RWPE2 (cell line): Measurements from ENCODE around the gene MARK4.

Source experiments
- ATAC-seq: fragments of 200-7000 bp; cut with Tn5 transposase; 3 replicates; pipeline ENCODE4 v1.9.1; 2021; ENCODE audit warnings: low read depth
- DNase-seq: peaks from one replicate; pipeline ENCODE4 v3.0.0-alpha.2; 2020; ENCODE audit warnings: low spot score
- H3K27ac ChIP-seq: fragments of 450-650 bp; 2 replicates; pipeline ENCODE4 v1.5.1; 2017; ENCODE audit warnings: mild to moderate bottlenecking; ENCODE audit not compliant: poor library complexity, severe bottlenecking
- H3K27me3 ChIP-seq: fragments of 250-450 bp; sonication (Bioruptor Pico); 2 replicates; pipeline ENCODE4 v1.5.1; 2021; ENCODE audit warnings: mild to moderate bottlenecking, moderate library complexity; ENCODE audit not compliant: insufficient read depth, poor library complexity, severe bottlenecking
- H3K36me3 ChIP-seq: fragments of 250-450 bp; sonication (Bioruptor Pico); 2 replicates; pipeline ENCODE4 v1.5.1; 2020; ENCODE audit warnings: low read depth, mild to moderate bottlenecking, moderate library complexity
- H3K4me1 ChIP-seq: fragments of 250-450 bp; sonication (Bioruptor Pico); 2 replicates; pipeline ENCODE4 v1.5.1; 2021; ENCODE audit warnings: mild to moderate bottlenecking, moderate library complexity; ENCODE audit not compliant: insufficient read depth, poor library complexity, severe bottlenecking
- H3K4me3 ChIP-seq: fragments of 250-450 bp; sonication (Bioruptor Pico); 2 replicates; pipeline ENCODE4 v1.5.1; 2021; ENCODE audit warnings: mild to moderate bottlenecking, moderate library complexity; ENCODE audit not compliant: severe bottlenecking
- H3K9me3 ChIP-seq: fragments of 250-450 bp; sonication (Bioruptor Pico); 2 replicates; pipeline ENCODE4 v1.5.1; 2021; ENCODE audit warnings: mild to moderate bottlenecking, moderate library complexity; ENCODE audit not compliant: severe bottlenecking
- TF ChIP-seq, protein P1 (sequence below): fragments of 450-650 bp; IDR thresholded peaks from one replicate; pipeline ENCODE4 v1.5.1; 2017; ENCODE audit warnings: mild to moderate bottlenecking, moderate library complexity; ENCODE audit not compliant: poor library complexity, severe bottlenecking

MARK4 gene

DNA sequence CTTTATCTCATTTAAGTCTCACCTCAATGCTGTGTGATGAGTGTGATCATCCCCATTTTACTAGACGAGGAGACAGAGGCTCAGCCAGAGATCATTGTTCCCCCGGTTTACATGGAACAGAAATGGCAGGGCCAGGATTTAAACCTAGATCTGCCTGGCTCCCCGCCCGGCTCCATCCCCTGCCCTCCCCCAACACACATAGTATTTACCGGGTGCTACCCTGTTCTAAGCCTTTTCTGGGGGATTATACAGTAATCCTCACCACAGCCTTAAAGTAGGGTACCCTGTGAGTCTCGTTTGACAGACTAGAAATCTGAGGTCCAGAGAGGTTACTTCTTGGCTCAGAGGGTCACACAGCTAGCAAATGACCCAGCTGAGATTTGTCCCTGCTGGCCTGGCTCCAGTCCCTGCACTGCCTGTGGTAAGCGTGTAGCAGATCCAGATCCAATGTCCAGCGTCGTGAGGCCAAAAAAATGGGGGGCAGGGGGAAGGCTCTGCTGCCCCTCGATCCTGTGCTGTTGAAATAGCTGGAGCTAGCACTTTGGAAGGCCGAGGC lies 85.7 kb downstream of the MARK4 start:
- TF ChIP-seq, protein P1, sequence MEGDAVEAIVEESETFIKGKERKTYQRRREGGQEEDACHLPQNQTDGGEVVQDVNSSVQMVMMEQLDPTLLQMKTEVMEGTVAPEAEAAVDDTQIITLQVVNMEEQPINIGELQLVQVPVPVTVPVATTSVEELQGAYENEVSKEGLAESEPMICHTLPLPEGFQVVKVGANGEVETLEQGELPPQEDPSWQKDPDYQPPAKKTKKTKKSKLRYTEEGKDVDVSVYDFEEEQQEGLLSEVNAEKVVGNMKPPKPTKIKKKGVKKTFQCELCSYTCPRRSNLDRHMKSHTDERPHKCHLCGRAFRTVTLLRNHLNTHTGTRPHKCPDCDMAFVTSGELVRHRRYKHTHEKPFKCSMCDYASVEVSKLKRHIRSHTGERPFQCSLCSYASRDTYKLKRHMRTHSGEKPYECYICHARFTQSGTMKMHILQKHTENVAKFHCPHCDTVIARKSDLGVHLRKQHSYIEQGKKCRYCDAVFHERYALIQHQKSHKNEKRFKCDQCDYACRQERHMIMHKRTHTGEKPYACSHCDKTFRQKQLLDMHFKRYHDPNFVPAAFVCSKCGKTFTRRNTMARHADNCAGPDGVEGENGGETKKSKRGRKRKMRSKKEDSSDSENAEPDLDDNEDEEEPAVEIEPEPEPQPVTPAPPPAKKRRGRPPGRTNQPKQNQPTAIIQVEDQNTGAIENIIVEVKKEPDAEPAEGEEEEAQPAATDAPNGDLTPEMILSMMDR, result no peak
- no peak for ATAC-seq
- H3K36me3 ChIP-seq, result no peaks in the 10 kb centered on the region
- DNase-seq, result no peak
- H3K9me3 ChIP-seq, result no peaks in the 10 kb centered on the region
- H3K4me1 ChIP-seq, result no peaks in the 10 kb centered on the region
- H3K4me3 ChIP-seq, result no peak overlapping the region
- H3K27ac ChIP-seq, result no peak overlapping the region
- H3K27me3 ChIP-seq, result no peaks in the 10 kb centered on the region

DNA sequence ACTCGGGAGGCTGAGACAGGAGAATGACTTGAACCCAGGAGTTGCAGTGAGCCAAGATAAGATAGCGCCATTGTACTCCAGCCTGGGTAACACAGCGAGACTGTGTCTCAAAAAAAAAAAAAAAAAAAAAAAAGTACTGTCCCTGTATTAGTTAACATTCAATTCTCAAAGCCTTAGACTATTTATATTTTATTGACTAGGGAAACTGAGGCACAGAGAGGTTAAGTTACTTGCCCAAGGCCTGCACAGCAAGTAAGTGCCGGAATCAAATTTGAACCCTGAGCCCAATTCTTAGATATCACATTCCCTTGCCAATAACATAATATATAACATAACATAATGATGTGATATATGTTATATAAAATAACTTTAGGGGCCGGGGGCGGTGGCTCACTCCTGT lies 88.6 kb downstream of the MARK4 start:
- no peak for DNase-seq
- no peak overlapping the region for H3K4me3 ChIP-seq
- TF ChIP-seq, protein P1, result no peak
- peaks cover 3% of the 10 kb centered on the region for H3K4me1 ChIP-seq
- no peak overlapping the region for H3K27ac ChIP-seq
- H3K36me3 ChIP-seq, result no peaks in the 10 kb centered on the region
- no peaks in the 10 kb centered on the region for H3K9me3 ChIP-seq
- H3K27me3 ChIP-seq, result no peaks in the 10 kb centered on the region
- ATAC-seq, result no peak

DNA sequence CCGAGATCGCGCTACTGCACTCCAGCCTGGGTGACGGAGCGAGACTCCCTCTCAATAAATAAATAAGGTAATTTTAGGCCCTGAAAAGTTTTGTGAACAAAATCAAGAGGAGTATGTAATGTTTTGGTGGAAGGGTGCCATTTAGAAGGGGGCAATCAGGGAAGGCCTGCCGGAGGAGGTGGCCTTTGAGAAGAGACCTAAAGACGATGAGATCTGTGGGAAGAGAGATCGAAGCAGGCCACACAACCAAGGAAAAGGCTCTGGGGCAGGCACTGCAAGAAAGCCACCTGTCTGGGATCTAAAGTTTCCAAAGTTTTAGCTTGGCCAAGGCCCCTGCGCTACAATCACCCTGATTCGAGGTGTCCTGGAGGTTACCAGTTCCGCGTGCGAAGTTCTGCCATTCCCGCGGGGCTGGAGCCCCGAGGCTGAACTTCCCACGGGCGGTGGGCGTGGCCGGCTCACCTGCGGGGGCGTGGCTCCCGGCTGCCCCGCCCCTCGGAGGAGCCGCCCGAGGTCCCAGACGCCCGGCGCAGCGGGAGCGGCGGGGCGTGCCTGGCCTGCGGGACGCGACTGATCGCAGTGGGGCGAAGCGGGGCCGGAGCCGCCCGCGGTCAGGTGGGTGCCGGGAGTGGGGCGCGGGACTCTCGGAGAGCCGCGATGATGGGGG lies 89.3 kb downstream of the MARK4 start, which contains the start of gene KLC3:
TSS of gene KLC3 (plus strand) at position 519 of the 667 bp plus-strand sequence. CDS start 4,792 bp downstream, outside the sequence.
- DNase-seq (no peak), ATAC-seq (peak; percentile 56)
- Histone ChIP-seq H3K9me3 (no peaks in the 10 kb centered on the region), H3K4me1 (peaks cover 7% of the 10 kb centered on the region), H3K4me3 (peak within 1 kb of the TSS; percentile 66), H3K36me3 (no peaks in the 10 kb centered on the region), H3K27me3 (no peaks in the 10 kb centered on the region), H3K27ac (peak within 1 kb of the TSS; percentile 20)
- TF ChIP-seq, protein P1, result no peak

DNA sequence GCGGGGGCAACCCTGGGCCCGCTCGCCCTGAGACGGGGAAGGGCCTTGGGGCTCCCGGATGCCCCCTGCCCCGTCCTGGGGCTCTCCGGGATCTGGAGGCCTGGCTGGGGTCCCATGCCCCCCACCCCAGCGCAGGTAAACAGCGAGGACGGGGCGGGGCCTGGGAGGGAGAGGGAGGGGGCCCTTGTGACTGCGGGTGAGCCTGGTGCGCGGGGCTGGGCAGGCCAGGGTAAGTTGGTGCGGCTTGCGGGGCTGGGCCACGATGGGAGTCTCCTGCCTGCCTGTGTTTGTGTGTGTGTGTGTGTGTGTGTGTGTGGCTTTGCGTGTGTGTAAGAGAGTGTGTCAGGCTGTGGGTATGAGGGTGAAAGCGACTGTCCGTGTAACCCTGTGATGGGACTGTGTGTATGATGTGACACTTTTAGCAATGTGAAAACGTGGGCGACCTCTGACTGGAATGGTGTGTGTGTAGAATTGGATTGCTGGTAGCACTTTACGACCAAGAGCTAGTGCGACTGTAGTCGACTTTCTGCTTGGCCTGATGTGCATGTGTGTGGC lies 89.9 kb downstream of the MARK4 start:
- H3K36me3 ChIP-seq, result no peaks in the 10 kb centered on the region

More for the DNA sequence above, 89.9 kb downstream of the MARK4 start:
- no peak for DNase-seq
- TF ChIP-seq, protein P1, result no peak
- peak; percentile 44 for ATAC-seq
- Histone ChIP-seq H3K27me3 (no peaks in the 10 kb centered on the region), H3K9me3 (no peaks in the 10 kb centered on the region), H3K4me3 (peak overlapping the region; percentile 66), H3K4me1 (peaks cover 7% of the 10 kb centered on the region), H3K27ac (peak overlapping the region; percentile 20)
